HG03103 (cell line): ENCODE results near the gene RNF32.

ENCODE experiments used
- ATAC-seq: cut with Tn5 transposase; IDR thresholded peaks from one replicate; pipeline ENCODE4 v1.9.1; 2021; ENCODE audit warnings: low read depth; ENCODE audit not compliant: unreplicated experiment

Gene RNF32

DNA sequence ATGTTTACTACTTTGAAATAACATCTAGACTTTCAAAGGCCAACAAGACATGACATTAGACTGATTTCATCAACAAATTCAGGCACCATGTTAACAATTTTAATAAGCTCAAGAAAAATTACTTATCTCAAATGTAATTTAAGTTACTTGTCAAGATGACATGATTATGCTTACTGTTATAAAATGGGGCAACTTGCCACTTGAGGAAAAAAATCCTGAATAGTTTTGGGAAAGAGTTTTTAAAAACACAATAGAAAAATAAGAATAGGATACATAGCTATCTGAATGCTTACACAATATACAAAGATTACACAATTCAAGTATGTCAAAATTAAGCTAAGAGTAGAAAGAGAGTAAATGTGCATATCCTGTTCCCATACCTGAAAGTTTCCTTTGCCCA lies 85.4 kb downstream of the RNF32 start:
- ATAC-seq, result no peak
